ENCODE data around the gene TOP1. TPM values are rescaled to one million over a fixed set of nuclear protein-coding genes. Genes with fewer than 3 reads are reported as not detected.

TOP1 gene
- total RNA-seq, 1 experiment from 2014 or later, result 81.8 TPM

DNA sequence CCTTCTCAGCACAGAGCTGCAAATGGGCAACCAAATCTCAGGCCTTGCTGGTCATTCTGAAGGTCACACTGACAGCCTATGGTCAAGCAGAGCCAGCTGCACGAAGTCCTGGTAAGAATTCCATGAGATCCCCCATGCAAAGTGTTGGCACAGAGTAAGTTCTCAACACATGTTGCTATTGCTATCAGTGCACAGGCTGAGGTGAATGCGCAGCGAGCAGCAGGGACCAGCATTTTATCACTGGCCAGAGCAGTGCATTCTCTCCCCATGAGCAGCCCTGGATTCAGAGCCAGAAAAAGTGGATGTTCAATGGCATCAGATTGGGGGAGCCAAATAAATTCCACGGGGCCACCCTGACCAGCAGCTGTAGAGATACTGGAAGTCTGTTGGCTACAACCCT lies 44.1 kb upstream of the TOP1 start:
- H3K4me1 Mint-ChIP-seq, result peaks cover 5% of the 10 kb centered on the region; the same call in 1 of the 2 replicates
- peaks cover 12% of the 10 kb centered on the region for H3K9me3 Mint-ChIP-seq
- H3K4me3 Mint-ChIP-seq, result no peak overlapping the region
- ChIA-PET CTCF (interaction anchor here (1.1 kb wide), 1 partner anchor 13 kb away, joined by 3 read pairs; no protein-coding TSS in a partner anchor), POLR2A (no interaction called here)
- H3K27me3 Mint-ChIP-seq (ENCODE audit: low read depth), result peaks cover 8% of the 10 kb centered on the region
- no peak overlapping the region for H3K27ac Mint-ChIP-seq
- no peak for DNase-seq (ENCODE audit: low spot score)
- TF ChIP-seq ZNF121 (CRISPR knock-in tag; IDR thresholded peaks at IDR 0.05), result no peak
- TF ChIP-seq NFE2L1 (CRISPR knock-in tag; IDR thresholded peaks at IDR 0.05), result no peak
- no peak for ATAC-seq
- H3K36me3 Mint-ChIP-seq, result no peaks in the 10 kb centered on the region

DNA sequence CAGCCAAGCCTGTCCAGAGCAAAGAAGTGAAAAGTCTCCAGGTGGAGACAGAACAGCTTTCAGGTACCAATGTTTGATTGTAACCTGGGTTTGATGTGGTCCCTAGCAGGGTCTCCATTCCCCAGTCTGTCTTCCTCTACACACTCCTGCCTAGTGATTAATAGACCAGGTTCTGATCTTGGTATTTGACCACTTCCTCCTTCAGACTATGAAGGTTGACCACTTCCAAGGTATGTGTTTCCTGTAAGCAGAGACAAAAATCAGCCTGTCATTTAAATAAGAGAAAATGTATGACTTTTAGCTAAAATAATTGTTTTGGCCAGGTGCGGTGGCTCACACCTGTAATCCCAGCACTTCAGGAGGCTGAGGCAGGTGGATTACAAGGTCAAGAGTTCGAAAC lies 41.8 kb upstream of the TOP1 start:
- Mint-ChIP-seq H3K9me3 (peaks cover 5% of the 10 kb centered on the region), H3K27ac (no peak overlapping the region), H3K27me3 (ENCODE audit: low read depth) (peaks cover 11% of the 10 kb centered on the region), H3K36me3 (no peaks in the 10 kb centered on the region), H3K4me1 (peaks cover 18% of the 10 kb centered on the region), H3K4me3 (no peak overlapping the region)
- no peak for ATAC-seq
- CTCF ChIA-PET, result interaction anchor here (0.8 to 1.6 kb wide), 3 partner anchors 21 to 108 kb away, joined by 3 to 5 read pairs (median 3); no protein-coding TSS in a partner anchor
- no peak for DNase-seq (ENCODE audit: low spot score)
- TF ChIP-seq, protein P1, sequence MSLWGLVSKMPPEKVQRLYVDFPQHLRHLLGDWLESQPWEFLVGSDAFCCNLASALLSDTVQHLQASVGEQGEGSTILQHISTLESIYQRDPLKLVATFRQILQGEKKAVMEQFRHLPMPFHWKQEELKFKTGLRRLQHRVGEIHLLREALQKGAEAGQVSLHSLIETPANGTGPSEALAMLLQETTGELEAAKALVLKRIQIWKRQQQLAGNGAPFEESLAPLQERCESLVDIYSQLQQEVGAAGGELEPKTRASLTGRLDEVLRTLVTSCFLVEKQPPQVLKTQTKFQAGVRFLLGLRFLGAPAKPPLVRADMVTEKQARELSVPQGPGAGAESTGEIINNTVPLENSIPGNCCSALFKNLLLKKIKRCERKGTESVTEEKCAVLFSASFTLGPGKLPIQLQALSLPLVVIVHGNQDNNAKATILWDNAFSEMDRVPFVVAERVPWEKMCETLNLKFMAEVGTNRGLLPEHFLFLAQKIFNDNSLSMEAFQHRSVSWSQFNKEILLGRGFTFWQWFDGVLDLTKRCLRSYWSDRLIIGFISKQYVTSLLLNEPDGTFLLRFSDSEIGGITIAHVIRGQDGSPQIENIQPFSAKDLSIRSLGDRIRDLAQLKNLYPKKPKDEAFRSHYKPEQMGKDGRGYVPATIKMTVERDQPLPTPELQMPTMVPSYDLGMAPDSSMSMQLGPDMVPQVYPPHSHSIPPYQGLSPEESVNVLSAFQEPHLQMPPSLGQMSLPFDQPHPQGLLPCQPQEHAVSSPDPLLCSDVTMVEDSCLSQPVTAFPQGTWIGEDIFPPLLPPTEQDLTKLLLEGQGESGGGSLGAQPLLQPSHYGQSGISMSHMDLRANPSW (CRISPR knock-in tag; conservative IDR thresholded peaks at IDR 0.05; ENCODE audit: low read depth), result no peak
- TF ChIP-seq RORB (CRISPR knock-in tag; IDR thresholded peaks at IDR 0.05) (no peak), CBFB (CRISPR knock-in tag; IDR thresholded peaks at IDR 0.05; ENCODE audit: low read depth) (no peak), ZNF263 (CRISPR knock-in tag; IDR thresholded peaks at IDR 0.05; ENCODE audit: low read depth) (no peak), SP1 (CRISPR knock-in tag; conservative IDR thresholded peaks at IDR 0.05) (no peak), ZNF671 (CRISPR knock-in tag; IDR thresholded peaks at IDR 0.05) (no peak), HMGA2 (CRISPR knock-in tag; IDR thresholded peaks at IDR 0.05) (no peak), ZNF138 (CRISPR knock-in tag; conservative IDR thresholded peaks at IDR 0.05) (no peak), ZNF232 (CRISPR knock-in tag; IDR thresholded peaks at IDR 0.05) (no peak), EMX1 (CRISPR knock-in tag; IDR thresholded peaks at IDR 0.05) (no peak)
- TF ChIP-seq, protein P2, sequence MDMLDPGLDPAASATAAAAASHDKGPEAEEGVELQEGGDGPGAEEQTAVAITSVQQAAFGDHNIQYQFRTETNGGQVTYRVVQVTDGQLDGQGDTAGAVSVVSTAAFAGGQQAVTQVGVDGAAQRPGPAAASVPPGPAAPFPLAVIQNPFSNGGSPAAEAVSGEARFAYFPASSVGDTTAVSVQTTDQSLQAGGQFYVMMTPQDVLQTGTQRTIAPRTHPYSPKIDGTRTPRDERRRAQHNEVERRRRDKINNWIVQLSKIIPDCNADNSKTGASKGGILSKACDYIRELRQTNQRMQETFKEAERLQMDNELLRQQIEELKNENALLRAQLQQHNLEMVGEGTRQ (CRISPR knock-in tag; IDR thresholded peaks at IDR 0.05), result no peak
- TF ChIP-seq, protein P3, sequence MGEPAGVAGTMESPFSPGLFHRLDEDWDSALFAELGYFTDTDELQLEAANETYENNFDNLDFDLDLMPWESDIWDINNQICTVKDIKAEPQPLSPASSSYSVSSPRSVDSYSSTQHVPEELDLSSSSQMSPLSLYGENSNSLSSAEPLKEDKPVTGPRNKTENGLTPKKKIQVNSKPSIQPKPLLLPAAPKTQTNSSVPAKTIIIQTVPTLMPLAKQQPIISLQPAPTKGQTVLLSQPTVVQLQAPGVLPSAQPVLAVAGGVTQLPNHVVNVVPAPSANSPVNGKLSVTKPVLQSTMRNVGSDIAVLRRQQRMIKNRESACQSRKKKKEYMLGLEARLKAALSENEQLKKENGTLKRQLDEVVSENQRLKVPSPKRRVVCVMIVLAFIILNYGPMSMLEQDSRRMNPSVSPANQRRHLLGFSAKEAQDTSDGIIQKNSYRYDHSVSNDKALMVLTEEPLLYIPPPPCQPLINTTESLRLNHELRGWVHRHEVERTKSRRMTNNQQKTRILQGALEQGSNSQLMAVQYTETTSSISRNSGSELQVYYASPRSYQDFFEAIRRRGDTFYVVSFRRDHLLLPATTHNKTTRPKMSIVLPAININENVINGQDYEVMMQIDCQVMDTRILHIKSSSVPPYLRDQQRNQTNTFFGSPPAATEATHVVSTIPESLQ (CRISPR knock-in tag; IDR thresholded peaks at IDR 0.05), result no peak
- POLR2A ChIA-PET, result no interaction called here

DNA sequence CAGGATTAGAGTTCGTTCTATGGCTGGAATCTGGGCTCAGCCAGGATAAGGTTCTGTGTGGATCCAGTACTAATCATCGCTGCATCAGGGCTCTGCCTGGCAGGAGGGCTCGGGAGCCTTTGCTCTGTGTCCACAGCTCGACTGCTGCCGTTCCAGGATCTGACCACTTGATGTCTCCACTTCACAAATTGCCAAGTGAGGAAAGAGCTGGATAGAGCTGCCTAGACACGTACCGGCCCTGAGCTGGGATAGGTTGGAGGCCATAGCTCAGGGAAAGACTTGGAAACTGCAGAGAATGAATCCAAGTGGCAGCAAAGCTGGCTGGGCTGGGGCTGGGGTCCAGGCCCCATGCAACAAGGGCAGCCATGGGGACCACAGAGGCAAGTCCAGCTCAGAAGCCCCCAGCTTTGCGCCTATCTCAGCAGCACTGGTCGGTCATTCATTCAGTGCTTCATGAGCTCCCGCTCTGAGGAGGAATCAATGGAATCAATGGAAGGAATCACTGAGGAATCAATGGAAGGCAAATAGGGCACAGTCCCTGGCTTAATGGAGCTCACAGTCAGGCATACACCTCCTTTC lies 38.0 kb upstream of the TOP1 start:
- ChIA-PET POLR2A (interaction anchor here (1.0 kb wide), 1 partner anchor 104 kb away, joined by 6 read pairs; no protein-coding TSS in a partner anchor), CTCF (interaction anchor here (0.5 to 4.8 kb wide), 48 partner anchors 8 to 711 kb away, joined by 3 to 106 read pairs (median 6); partner anchors contain the start of genes LPIN3 and TOP1)
- Mint-ChIP-seq H3K27ac (peak overlapping the region; percentile 48; the same call in 1 of the 2 replicates), H3K9me3 (peaks cover 1% of the 10 kb centered on the region), H3K36me3 (no peaks in the 10 kb centered on the region), H3K4me1 (peaks cover 13% of the 10 kb centered on the region), H3K27me3 (ENCODE audit: low read depth) (peaks cover 11% of the 10 kb centered on the region), H3K4me3 (no peak overlapping the region)
- DNase-seq (ENCODE audit: low spot score) (peak; percentile 84), ATAC-seq (peak; percentile 100)
- peak; percentile 52; the same call in 1 of the 2 replicates for TF ChIP-seq GABPB1 (CRISPR knock-in tag; IDR thresholded peaks at IDR 0.05)
- TF ChIP-seq, protein P4, sequence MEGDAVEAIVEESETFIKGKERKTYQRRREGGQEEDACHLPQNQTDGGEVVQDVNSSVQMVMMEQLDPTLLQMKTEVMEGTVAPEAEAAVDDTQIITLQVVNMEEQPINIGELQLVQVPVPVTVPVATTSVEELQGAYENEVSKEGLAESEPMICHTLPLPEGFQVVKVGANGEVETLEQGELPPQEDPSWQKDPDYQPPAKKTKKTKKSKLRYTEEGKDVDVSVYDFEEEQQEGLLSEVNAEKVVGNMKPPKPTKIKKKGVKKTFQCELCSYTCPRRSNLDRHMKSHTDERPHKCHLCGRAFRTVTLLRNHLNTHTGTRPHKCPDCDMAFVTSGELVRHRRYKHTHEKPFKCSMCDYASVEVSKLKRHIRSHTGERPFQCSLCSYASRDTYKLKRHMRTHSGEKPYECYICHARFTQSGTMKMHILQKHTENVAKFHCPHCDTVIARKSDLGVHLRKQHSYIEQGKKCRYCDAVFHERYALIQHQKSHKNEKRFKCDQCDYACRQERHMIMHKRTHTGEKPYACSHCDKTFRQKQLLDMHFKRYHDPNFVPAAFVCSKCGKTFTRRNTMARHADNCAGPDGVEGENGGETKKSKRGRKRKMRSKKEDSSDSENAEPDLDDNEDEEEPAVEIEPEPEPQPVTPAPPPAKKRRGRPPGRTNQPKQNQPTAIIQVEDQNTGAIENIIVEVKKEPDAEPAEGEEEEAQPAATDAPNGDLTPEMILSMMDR (IDR thresholded peaks at IDR 0.05), result 0 out of 2 replicates have a peak, but pooled peaks have one; percentile 5
- TF ChIP-seq, protein P5, sequence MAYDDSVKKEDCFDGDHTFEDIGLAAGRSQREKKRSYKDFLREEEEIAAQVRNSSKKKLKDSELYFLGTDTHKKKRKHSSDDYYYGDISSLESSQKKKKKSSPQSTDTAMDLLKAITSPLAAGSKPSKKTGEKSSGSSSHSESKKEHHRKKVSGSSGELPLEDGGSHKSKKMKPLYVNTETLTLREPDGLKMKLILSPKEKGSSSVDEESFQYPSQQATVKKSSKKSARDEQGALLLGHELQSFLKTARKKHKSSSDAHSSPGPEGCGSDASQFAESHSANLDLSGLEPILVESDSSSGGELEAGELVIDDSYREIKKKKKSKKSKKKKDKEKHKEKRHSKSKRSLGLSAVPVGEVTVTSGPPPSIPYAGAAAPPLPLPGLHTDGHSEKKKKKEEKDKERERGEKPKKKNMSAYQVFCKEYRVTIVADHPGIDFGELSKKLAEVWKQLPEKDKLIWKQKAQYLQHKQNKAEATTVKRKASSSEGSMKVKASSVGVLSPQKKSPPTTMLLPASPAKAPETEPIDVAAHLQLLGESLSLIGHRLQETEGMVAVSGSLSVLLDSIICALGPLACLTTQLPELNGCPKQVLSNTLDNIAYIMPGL (CRISPR knock-in tag; IDR thresholded peaks at IDR 0.05), result 0 out of 2 replicates have a peak, but pooled peaks have one; percentile 26
- TF ChIP-seq ATF1 (CRISPR knock-in tag; IDR thresholded peaks at IDR 0.05), result no peak

Measured in WTC11 (cell line).